OCI-LY7 (cell line): ENCODE data around the gene SEMA7A. TPM values are rescaled to one million over a fixed set of nuclear protein-coding genes. Genes with fewer than 3 reads are reported as not detected.

ENCODE experiments used
- BruUV-seq: library from RNA; stranded (reverse); fragments of 400-500 nt; replicated peaks from 2 replicates; lab custom pipeline; 2021; lab: Mats Ljungman, UMichigan
- CTCF ChIA-PET: fragments of 300-600 bp; sonication (Branson Sonifier 250); formaldehyde crosslinking; loops from one replicate; lab custom pipeline; 2022; ENCODE audit warnings: antibody characterized with exemption; ENCODE audit not compliant: unreplicated experiment; lab: Charles Lee
- POLR2A ChIA-PET: fragments of 300-600 bp; sonication (Branson Sonifier 250); formaldehyde crosslinking; loops from one replicate; lab custom pipeline; 2022; ENCODE audit warnings: antibody characterized with exemption; lab: Charles Lee
- DNase-seq: peaks from one replicate; pipeline ENCODE4 v3.0.0-alpha.2; 2015; ENCODE audit warnings: low spot score
- H2AFZ ChIP-seq: fragments of 200-600 bp; sonication (generic), shearing (Covaris generic); 2 replicates; pipeline ENCODE4 v1.6.1; 2014; ENCODE audit warnings: mild to moderate bottlenecking, antibody characterized with exemption, low read length, moderate library complexity
- H3K27ac ChIP-seq: fragments of 200-600 bp; sonication (generic); 2 replicates; pipeline ENCODE4 v1.5.1; 2014; ENCODE audit warnings: mixed run types, low read depth, mild to moderate bottlenecking, moderate library complexity, low read length, inconsistent platforms; ENCODE audit not compliant: poor library complexity, severe bottlenecking
- H3K36me3 ChIP-seq: fragments of 200-600 bp; sonication (generic); 2 replicates; pipeline ENCODE4 v1.6.1; 2014; ENCODE audit warnings: mild to moderate bottlenecking, antibody characterized with exemption, low read length, moderate library complexity, mixed read lengths; ENCODE audit not compliant: insufficient read depth
- H3K4me1 ChIP-seq: fragments of 200-600 bp; sonication (generic); 2 replicates; pipeline ENCODE4 v1.5.1; 2014; ENCODE audit warnings: mild to moderate bottlenecking, low read length; ENCODE audit not compliant: insufficient read depth, poor library complexity, severe bottlenecking
- H3K4me2 ChIP-seq: fragments of 200-600 bp; sonication (generic); 2 replicates; pipeline ENCODE4 v1.6.1; 2014; ENCODE audit warnings: mild to moderate bottlenecking, low read length
- H3K4me3 ChIP-seq: fragments of 200-600 bp; sonication (generic); 2 replicates; pipeline ENCODE4 v1.5.1; 2014; ENCODE audit warnings: mild to moderate bottlenecking, low read depth, low read length; ENCODE audit not compliant: poor library complexity, severe bottlenecking
- H3K79me2 ChIP-seq: fragments of 200-600 bp; sonication (generic); 2 replicates; pipeline ENCODE4 v1.6.1; 2016; ENCODE audit warnings: low read depth, mild to moderate bottlenecking, low read length, moderate library complexity, mixed read lengths; ENCODE audit not compliant: insufficient read depth
- H3K9me2 ChIP-seq: fragments of 200-600 bp; sonication (generic); 2 replicates; pipeline ENCODE4 v1.6.1; 2016; ENCODE audit warnings: mild to moderate bottlenecking, low read length, mixed read lengths; ENCODE audit not compliant: insufficient read depth
- H3K9me3 ChIP-seq: fragments of 200-600 bp; sonication (generic); 2 replicates; pipeline ENCODE4 v1.6.1; 2014; ENCODE audit warnings: mild to moderate bottlenecking, mixed run types, low read length, mixed read lengths
- H4K20me1 ChIP-seq: fragments of 200-600 bp; sonication (generic); 2 replicates; pipeline ENCODE4 v1.6.1; 2014; ENCODE audit warnings: mild to moderate bottlenecking, antibody characterized with exemption, low read length, moderate library complexity, mixed read lengths; ENCODE audit not compliant: insufficient read depth
- CTCF ChIP-seq: fragments of 200-600 bp; sonication (generic); conservative IDR thresholded peaks from 2 replicates; pipeline ENCODE4 v1.5.1; 2014; ENCODE audit warnings: mild to moderate bottlenecking, antibody characterized with exemption, low read length, moderate library complexity, mixed read lengths
- EZH2phosphoT487 ChIP-seq: fragments of 200-600 bp; sonication (generic); IDR thresholded peaks from 2 replicates; pipeline ENCODE4 v1.6.1; 2018; ENCODE audit warnings: low read depth, borderline replicate concordance, mild to moderate bottlenecking, mixed run types, antibody characterized with exemption, low read length, moderate library complexity, mixed read lengths
- intact Hi-C: fragments of 100-400 bp; cut with micrococcal nuclease; formaldehyde crosslinking; loops from one replicate; pipeline ENCODE4 v1.10.0; 2022; ENCODE audit not compliant: unreplicated experiment
- total RNA-seq, 2 experiments: library from RNA; depleted of rRNA in 1 of 2; stranded (reverse); fragments of >200 nt in 1 of 2; shearing (Covaris generic) in 1 of 2; gene quantifications; 2 replicates each; pipeline ENCODE4 v1.2.3, GENCODE V29; 2014 to 2022

Gene SEMA7A
- total RNA-seq, 2 experiments from 2014 or later = 0.06 to 1.0 TPM

- H3K36me3 ChIP-seq = no peaks in the 10 kb centered on the region
- no peak for TF ChIP-seq CTCF
- TF ChIP-seq EZH2phosphoT487 = no peak
Observed at GRCh38 chr15:74411686-74412085, 22.1 kb downstream of the SEMA7A start.

GRCh38 chr15:74410502-74410901, 23.3 kb downstream of the SEMA7A start:
- Histone ChIP-seq H3K27ac (no peak overlapping the region), H3K4me2 (no peak overlapping the region), H3K9me2 (no peaks in the 10 kb centered on the region), H4K20me1 (no peaks in the 10 kb centered on the region), H3K79me2 (no peaks in the 10 kb centered on the region), H3K9me3 (no peaks in the 10 kb centered on the region), H3K36me3 (no peaks in the 10 kb centered on the region), H2AFZ (no peak overlapping the region), H3K4me3 (no peak overlapping the region), H3K4me1 (peaks cover 10% of the 10 kb centered on the region)
- no peak for DNase-seq
- no TSS peak for BruUV-seq
- ChIA-PET CTCF (no interaction called here), POLR2A (no interaction called here)
- no peak for TF ChIP-seq CTCF
- intact Hi-C loops = no loop called here

More at GRCh38 chr15:74411686-74412085, 22.1 kb downstream of the SEMA7A start:
- H4K20me1 ChIP-seq = no peaks in the 10 kb centered on the region
- H3K27ac ChIP-seq = no peak overlapping the region
- no peak for DNase-seq
- no peak overlapping the region for H2AFZ ChIP-seq
- H3K4me2 ChIP-seq = no peak overlapping the region
- no peaks in the 10 kb centered on the region for H3K9me2 ChIP-seq
- intact Hi-C loops = no loop called here
- no peaks in the 10 kb centered on the region for H3K9me3 ChIP-seq
- ChIA-PET CTCF (no interaction called here), POLR2A (interaction anchor here (0.6 kb wide), 1 partner anchor 19 kb away, joined by 3 read pairs; no protein-coding TSS in a partner anchor)
- H3K4me3 ChIP-seq = no peak overlapping the region
- BruUV-seq = no TSS peak
- H3K79me2 ChIP-seq = no peaks in the 10 kb centered on the region
- H3K4me1 ChIP-seq = peaks cover 18% of the 10 kb centered on the region

- CTCF ChIA-PET = no interaction called here
- no peak overlapping the region for H2AFZ ChIP-seq
- no peak overlapping the region for H3K27ac ChIP-seq
- no peaks in the 10 kb centered on the region for H3K9me2 ChIP-seq
- no TSS peak for BruUV-seq
- H3K4me1 ChIP-seq = peaks cover 5% of the 10 kb centered on the region
- TF ChIP-seq EZH2phosphoT487 (no peak), CTCF (no peak)
- POLR2A ChIA-PET = no interaction called here
- H3K4me2 ChIP-seq = no peak overlapping the region
- H3K36me3 ChIP-seq = no peaks in the 10 kb centered on the region
- intact Hi-C loops = no loop called here
- no peaks in the 10 kb centered on the region for H4K20me1 ChIP-seq
- DNase-seq = no peak
- H3K9me3 ChIP-seq = no peaks in the 10 kb centered on the region
- H3K79me2 ChIP-seq = no peaks in the 10 kb centered on the region
- H3K4me3 ChIP-seq = no peak overlapping the region
Observed at GRCh38 chr15:74409225-74409624, 24.5 kb downstream of the SEMA7A start.
